Measurements from ENCODE around the gene SLFN12. TPM values are rescaled to one million over a fixed set of nuclear protein-coding genes. Genes with fewer than 3 reads are reported as not detected.

Gene SLFN12
- total RNA-seq, 2 experiments from 2014 or later = 11.2 to 12.4 TPM

DNA sequence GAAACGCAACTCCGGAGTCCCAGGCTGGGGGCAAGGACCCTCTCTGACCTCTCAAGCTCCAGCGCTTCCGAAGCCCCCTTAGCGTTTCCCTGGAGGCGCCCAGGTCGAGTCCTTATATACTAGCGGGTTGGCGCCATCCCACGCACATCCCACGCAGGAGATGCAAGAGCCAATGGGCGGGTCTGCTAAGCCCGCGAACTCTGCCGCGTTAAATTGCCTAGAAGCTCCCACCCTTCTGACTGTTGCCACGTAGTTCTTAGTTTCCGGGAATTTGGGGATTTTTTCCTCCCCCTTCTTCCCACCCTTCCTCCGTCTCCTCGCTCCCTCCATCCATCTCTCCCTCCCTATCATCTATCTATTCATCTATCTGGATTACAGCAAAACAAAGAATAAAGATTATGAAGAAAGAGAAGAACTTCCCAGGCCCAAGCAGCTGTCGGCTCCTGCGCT lies 58.7 kb downstream of the SLFN12 start, which contains the start of gene SLFN11:
SLFN11 (minus strand) TSS at position 88 of the 450 bp plus-strand sequence. CDS start 9,814 bp downstream, outside the sequence.
- peak; percentile 81 for ATAC-seq
- peaks cover 37% of the 10 kb centered on the region for H3K36me3 Mint-ChIP-seq (ENCODE audit: low read depth)
- peaks cover 3% of the 10 kb centered on the region for H3K27me3 Mint-ChIP-seq (ENCODE audit: low read depth)
- peaks cover 57% of the 10 kb centered on the region for H3K4me1 Mint-ChIP-seq (ENCODE audit: low read depth)
- peaks cover 16% of the 10 kb centered on the region for H3K9me3 Mint-ChIP-seq (ENCODE audit: insufficient read depth)
- peak within 1 kb of the TSS; percentile 99 for H3K4me3 Mint-ChIP-seq
- CTCF ChIA-PET = interaction anchor here (0.6 to 3.1 kb wide), 9 partner anchors 27 to 204 kb away, joined by 3 to 23 read pairs (median 4); no protein-coding TSS in a partner anchor
- peak; percentile 86 for DNase-seq
- H3K27ac Mint-ChIP-seq = peak within 1 kb of the TSS; percentile 98
- POLR2A ChIA-PET = interaction anchor here (0.6 to 5.0 kb wide), 29 partner anchors 8 to 254 kb away, joined by 3 to 54 read pairs (median 4); partner anchors contain the start of genes PEX12, RAD51D, SLFN12L and SLFN13

DNA sequence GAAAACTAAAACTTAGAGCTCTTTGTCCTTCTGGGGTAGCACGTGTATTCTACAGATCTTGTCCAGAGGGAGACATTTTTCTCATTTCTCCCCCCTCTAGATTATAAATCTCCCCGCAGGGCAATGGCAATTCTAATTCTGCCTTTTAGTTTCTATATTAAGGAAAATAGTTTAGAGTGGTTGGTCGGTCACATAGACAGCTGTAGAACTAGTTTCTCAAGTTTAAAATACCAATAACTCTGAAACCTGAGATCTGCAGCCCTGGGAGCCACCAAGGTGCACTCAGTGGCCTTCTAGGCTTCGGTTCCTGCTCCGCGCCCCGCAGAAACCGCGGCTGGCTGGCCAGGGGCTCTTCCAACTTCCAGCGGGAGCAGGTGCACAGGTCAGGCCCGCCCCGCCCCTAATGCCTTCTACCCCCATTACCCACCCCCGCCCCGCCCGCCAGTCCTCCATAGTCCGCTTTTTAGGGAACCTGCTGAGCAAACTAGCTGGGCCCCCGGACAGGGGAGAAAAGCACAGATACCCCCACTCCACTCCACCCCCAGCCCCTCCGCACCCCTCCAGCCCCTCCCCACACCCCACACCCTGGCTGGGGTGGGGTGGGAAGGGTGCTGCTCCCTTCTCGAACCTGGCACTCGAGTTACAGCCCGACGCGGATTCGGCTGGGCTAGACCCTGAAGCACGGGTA lies 59.3 kb downstream of the SLFN12 start:
- POLR2A ChIA-PET = interaction anchor here (0.6 to 5.0 kb wide), 26 partner anchors 8 to 374 kb away, joined by 3 to 54 read pairs (median 5); partner anchors contain the start of genes RAD51D, SLFN12L, SLFN13 and SLFN5
- peaks cover 16% of the 10 kb centered on the region for H3K9me3 Mint-ChIP-seq (ENCODE audit: insufficient read depth)
- H3K4me3 Mint-ChIP-seq = peak overlapping the region; percentile 99
- DNase-seq = peak; percentile 44
- H3K4me1 Mint-ChIP-seq (ENCODE audit: low read depth) = peaks cover 63% of the 10 kb centered on the region
- ATAC-seq = peak; percentile 16
- peaks cover under 1% of the 10 kb centered on the region for H3K27me3 Mint-ChIP-seq (ENCODE audit: low read depth)
- CTCF ChIA-PET = interaction anchor here (0.6 to 3.1 kb wide), 11 partner anchors 14 to 212 kb away, joined by 3 to 23 read pairs (median 4); no protein-coding TSS in a partner anchor
- peaks cover 42% of the 10 kb centered on the region for H3K36me3 Mint-ChIP-seq (ENCODE audit: low read depth)
- peak overlapping the region; percentile 98 for H3K27ac Mint-ChIP-seq

DNA sequence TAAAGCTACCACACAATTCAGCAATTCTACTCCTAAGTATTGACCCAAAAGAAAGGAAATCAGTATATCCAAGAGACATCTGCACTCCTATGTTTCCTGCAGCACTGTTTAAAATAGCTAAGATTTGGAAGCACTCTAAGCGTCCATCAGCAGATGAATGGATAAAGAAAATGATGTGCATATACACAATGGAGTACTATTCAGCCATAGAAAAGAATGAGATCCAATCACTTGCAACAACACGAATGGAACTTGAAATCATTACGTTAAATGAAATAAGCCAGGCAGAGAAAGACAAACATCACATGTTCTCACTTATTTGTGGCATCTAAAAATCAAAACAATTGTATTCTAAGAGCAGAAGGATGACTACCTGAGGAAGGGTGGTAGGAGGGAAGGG lies 60.4 kb downstream of the SLFN12 start:
- Mint-ChIP-seq H3K36me3 (ENCODE audit: low read depth) (peaks cover 47% of the 10 kb centered on the region), H3K27ac (no peak overlapping the region), H3K9me3 (ENCODE audit: insufficient read depth) (peaks cover 16% of the 10 kb centered on the region), H3K27me3 (ENCODE audit: low read depth) (no peaks in the 10 kb centered on the region), H3K4me3 (peak overlapping the region; percentile 99), H3K4me1 (ENCODE audit: low read depth) (peaks cover 71% of the 10 kb centered on the region)
- POLR2A ChIA-PET = interaction anchor here (5.0 kb wide), 1 partner anchor 164 kb away, joined by 54 read pairs; the partner anchor contains the start of gene SLFN12L
- no peak for DNase-seq
- no peak for ATAC-seq
- CTCF ChIA-PET = interaction anchor here (1.4 to 3.1 kb wide), 3 partner anchors 13 to 211 kb away, joined by 3 to 23 read pairs (median 4); no protein-coding TSS in a partner anchor

DNA sequence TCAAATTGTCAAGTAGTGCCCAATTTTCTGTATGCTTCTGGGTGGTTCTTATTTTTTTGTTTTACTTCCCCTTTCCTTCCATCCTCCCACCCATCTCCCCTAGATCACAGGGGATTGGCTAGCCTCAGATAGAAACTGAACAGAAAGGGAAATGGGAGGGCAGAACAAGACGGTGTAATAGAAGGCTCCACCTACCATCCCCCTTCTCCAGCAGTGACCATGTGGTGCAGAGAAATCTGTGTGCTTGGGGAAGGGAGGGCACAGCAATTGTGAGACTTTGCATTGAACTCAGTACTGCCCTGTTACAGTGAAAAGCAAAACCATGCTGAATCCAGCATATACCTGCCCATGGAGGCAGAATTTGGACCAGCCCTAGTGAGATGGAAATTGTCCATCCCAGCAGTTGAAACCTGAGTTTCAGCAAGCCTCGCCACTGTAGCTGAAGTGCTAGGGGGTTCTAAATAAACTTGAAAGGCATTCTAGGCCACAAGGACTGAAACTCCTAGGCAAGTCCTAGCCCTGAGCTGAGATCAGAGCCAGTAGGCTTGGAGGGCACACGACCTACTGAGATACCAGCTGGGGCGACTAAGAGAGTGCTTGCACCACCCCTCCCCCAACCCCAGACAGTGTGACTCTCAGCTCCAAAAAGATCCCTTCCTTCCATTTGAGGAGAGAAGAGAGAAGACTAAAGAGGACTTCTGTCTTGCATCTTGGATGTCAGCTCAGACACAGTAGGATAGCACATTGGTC lies 64.0 kb downstream of the SLFN12 start:
- peak; percentile 91 for ATAC-seq
- POLR2A ChIA-PET = interaction anchor here (0.6 to 1.4 kb wide), 3 partner anchors 16 to 170 kb away, joined by 3 to 4 read pairs (median 3); partner anchors contain the start of gene SLFN12L
- Mint-ChIP-seq H3K36me3 (ENCODE audit: low read depth) (peaks cover 72% of the 10 kb centered on the region), H3K4me1 (ENCODE audit: low read depth) (peaks cover 62% of the 10 kb centered on the region), H3K27me3 (ENCODE audit: low read depth) (no peaks in the 10 kb centered on the region), H3K9me3 (ENCODE audit: insufficient read depth) (peaks cover 16% of the 10 kb centered on the region), H3K27ac (peak overlapping the region; percentile 70), H3K4me3 (peak overlapping the region; percentile 23)
- CTCF ChIA-PET = interaction anchor here (1.3 kb wide), 1 partner anchor 396 kb away, joined by 3 read pairs; no protein-coding TSS in a partner anchor
- DNase-seq = peak; percentile 64

DNA sequence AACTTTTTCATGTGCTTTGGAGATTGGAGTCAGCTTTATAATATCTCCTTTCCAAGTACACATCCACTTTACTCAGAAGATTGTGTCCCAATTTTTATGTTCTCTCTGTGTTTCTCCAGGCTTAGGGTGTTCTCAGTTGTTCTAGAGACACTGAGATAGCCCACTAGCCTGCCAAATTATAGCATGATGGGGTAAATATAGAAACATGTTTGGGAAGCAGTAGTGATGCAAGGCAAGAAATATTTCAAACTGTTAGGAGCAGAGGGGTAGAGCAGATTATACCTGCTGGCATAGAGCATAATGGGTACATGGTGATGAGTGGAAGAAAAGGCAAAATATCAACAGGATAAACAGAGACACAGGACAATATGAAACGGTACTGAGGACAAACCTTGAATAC lies 71.3 kb downstream of the SLFN12 start:
- POLR2A ChIA-PET = no interaction called here
- Mint-ChIP-seq H3K27ac (no peak overlapping the region), H3K9me3 (ENCODE audit: insufficient read depth) (no peaks in the 10 kb centered on the region), H3K4me1 (ENCODE audit: low read depth) (peaks cover 26% of the 10 kb centered on the region), H3K4me3 (no peak overlapping the region), H3K36me3 (ENCODE audit: low read depth) (peaks cover 76% of the 10 kb centered on the region), H3K27me3 (ENCODE audit: low read depth) (no peaks in the 10 kb centered on the region)
- CTCF ChIA-PET = interaction anchor here (1.0 to 1.5 kb wide), 2 partner anchors 48 to 172 kb away, joined by 3 to 6 read pairs; no protein-coding TSS in a partner anchor
- no peak for ATAC-seq
- DNase-seq = no peak

Other genes with a start within 250 kb of the SLFN12 start
- gene SLC35G3, start 238.1 kb downstream of the SLFN12 start, total RNA-seq = not detected
- 100 to 1,000 TPM; 209 to 212 TPM for gene SLFN5, start 189.4 kb downstream of the SLFN12 start, total RNA-seq
- gene SLFN11, start 58.9 kb downstream of the SLFN12 start, total RNA-seq = 10 to 100 TPM; 40.0 to 50.1 TPM
- 10 to 100 TPM; 56.2 to 56.3 TPM for gene SLFN13, start 16.3 kb upstream of the SLFN12 start, total RNA-seq
- gene SLFN12L, start 105.2 kb upstream of the SLFN12 start, total RNA-seq = 100 to 1,000 TPM; 115 to 123 TPM
- gene SLFN14, start 128.3 kb upstream of the SLFN12 start, total RNA-seq = not detected
- gene PEX12, start 146.1 kb upstream of the SLFN12 start, total RNA-seq = 1 to 10 TPM; 4.0 to 4.1 TPM
- gene AP2B1, start 154.8 kb upstream of the SLFN12 start, total RNA-seq = 100 to 1,000 TPM; 161 to 172 TPM